GM20431 (cell line): Measurements from ENCODE around the gene PRSS3.
"Not testable (repeated sequence)": the region's sequence is repeated elsewhere in the genome, so short reads cannot be mapped to it uniquely, and the experiment has no call there.

Experiments
- in situ Hi-C: fragments of 300-500 bp; cut with MseI, MboI; formaldehyde crosslinking; loops from one replicate; pipeline ENCODE4 v1.15.0; 2020; ENCODE audit warnings: low sequenced_read_pairs; ENCODE audit not compliant: unreplicated experiment

The PRSS3 gene

DNA sequence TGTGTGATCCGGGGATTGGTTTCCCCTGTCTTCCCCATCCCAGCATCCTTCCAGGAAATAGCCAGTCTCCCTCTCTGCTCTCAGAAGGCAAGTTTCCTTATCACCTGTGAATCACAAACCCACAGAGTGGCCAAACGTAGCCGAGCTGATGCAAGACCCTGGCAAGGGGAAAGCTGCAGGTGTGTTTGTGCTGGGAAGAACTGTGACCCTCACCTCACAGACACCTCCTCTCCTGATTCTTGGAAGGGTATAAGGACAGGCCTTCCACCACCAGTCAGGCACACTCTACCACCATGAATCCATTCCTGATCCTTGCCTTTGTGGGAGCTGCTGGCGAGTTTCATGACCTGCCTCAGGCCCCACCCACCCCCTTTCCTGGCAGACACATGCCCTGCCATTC, at the start of gene PRSS3:
Gene PRSS3, plus strand, starts transcription at position 281 of the 400 bp plus-strand sequence. Its CDS starts 13 bp downstream, at position 294.
- in situ Hi-C loops, result no loop called here

DNA sequence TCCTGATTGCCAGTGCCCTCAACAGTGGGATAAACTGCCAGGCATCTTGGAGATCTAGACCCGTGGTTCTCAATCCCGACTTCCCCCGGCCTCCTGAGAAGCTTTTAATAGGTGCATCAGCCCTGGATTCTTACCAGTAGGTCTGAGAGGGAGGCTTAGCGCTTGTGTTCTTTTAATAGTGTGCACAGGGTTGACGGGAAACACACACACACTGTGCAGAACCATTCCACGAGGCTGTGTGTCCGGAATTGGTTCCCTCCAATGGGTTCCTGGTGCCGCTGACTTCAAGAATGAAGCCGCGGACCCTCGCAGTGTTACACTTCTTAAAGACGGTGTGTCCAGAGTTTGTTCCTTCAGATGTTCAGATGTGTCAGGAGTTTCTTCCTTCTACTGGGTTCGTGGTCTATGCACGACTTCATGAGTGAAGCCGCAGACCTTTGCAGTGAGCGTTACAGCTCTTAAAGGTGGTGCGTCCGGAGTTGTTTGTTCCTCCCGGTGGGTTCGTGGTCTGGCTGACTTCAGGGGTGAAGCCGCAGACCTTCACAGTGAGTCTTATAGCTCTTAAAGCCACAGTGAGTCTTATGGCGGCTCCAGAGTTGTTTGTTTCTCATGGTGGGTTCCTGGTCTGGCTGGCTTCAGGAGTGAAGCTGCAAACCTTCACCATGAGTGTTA, 46.6 kb upstream of the PRSS3 start:
- in situ Hi-C loops, result no loop called here

DNA sequence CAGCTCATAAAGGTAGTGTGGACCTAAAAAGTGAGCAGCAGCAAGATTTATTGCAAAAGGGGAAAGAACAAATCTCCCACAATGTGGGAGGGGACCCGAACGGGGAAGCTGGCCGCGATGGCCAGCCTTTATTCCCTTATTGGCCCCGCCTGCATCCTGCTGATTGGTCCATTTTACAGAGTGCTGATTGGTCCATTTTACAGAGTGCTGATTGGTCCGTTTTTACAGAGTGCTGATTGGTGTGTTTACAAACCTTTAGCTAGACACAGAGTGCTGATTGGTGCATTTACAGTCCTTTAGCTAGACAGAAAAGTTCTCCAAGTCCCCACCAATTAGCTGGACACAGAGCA, 46.1 kb upstream of the PRSS3 start:
- in situ Hi-C loops, result not testable (repeated sequence)

DNA sequence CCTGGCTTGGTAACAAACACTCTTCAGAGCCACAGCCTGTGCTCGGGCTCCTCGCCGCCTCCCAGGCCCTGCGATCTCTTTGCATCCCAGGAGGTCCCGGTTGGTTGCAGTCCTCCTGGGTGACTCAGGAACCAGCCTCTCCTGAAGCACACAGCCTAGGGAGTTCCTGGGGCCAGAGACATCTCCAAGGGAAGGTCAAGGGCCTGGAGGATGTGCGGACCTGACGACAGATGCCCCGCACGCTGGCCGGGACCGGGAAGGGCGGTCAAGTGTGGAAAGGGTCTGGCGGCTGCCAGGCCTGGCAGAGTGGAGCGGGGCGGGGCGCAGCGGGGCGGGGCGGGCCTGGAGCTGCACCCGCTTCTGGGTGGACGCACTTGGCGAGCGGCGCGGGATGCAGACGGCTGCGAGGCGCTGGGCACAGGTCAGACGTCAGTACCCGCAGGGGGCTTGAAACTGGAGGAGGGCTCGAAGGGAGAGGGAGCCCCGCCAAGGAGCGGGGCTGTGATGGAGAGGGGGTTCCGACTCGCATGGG, 45.0 kb upstream of the PRSS3 start:
- in situ Hi-C loops, result no loop called here

DNA sequence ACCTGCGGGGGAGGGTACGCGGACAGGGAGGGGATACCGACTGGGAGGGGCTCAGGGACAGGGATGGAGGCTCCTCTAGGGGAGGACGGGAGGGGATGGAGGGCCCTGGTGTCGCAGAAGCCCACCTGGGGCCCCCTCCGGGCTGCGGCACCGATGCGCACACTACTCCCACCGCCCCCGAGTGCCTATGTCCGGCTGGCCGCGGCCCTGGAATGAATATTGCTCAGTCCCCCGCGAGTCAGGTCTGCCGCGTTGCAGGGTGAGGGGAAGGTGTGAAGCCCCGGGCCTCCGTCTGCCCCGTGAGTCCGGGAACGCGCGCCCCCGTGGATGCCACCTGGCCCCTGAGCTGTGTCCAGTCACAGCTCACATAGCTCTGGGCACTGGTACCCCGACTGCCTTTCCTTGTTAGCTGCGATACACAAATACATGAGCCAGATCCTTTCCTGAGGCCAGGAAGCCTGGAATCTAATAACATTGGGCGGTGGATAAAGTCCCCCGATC, 44.5 kb upstream of the PRSS3 start:
- in situ Hi-C loops, result no loop called here

DNA sequence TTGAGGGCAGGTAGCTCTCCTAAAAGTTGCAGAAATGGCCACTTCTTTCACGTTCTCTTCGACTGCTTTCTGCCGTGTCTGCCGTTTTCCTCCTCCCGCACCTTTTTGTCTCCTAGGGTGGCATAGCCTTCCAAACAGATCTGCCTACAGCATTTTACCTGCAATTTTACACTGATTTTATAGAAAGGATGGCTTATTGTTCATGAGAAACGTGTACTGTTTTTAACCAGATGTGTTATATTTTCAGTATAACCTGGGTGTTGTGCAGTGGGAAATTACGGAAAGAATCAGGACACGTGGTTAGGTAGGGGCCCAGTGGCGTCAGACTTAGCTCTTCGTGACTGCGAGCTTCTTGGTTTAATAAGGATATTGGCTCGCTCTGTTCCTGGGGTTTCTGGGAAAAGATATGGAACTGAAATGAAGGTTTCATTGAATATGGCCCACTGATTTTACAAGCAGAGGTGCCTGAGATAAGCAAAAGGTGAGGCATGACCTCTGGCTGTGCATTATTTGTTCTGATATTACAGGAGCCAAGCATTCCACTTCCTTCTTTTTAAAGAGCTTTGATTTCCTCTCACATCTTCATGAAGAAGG, 43.7 kb upstream of the PRSS3 start:
- in situ Hi-C loops, result no loop called here

DNA sequence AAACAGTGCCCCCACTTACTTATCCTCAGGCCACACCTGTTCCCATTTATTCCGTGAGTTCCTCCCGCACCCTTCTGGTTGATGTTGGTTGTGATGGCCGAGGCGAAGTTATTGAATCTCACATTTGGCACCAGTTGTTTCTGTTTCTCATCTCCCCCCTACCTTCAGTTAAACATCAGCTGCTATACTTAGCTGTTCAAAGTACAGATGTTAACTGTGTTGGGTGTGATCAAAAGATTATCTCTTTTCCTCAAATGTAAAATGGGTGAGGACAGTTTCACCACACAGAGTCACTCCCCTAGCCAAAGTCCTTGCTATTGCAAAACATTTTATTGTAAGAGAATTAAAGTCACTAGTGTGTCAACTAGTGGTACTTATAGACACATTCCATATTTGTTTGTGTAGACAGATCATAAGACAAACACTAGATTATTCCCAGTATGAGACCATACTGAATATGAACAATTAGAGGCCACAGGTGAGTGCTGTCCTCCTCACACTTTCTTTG, 43.2 kb upstream of the PRSS3 start:
- in situ Hi-C loops, result no loop called here

DNA sequence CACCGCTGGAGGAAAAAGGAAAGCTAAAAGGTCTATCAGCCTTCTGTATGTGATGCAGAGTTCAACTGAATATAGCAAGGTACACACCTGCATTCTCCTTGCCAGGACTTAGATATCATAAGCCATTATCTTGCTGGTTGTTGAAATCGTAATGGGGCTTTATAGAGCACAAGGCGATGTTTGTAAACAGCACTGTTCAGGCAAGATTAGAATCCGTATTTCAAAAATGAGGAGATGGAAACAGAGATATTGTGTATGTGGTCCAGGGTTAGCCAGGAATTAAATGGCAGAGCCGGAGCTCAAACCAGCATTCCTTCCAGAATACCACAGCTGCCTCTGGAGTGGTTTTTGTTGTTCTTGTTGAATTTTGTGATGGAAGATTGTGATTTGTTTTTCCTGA, 42.6 kb upstream of the PRSS3 start:
- in situ Hi-C loops, result not testable (repeated sequence)

DNA sequence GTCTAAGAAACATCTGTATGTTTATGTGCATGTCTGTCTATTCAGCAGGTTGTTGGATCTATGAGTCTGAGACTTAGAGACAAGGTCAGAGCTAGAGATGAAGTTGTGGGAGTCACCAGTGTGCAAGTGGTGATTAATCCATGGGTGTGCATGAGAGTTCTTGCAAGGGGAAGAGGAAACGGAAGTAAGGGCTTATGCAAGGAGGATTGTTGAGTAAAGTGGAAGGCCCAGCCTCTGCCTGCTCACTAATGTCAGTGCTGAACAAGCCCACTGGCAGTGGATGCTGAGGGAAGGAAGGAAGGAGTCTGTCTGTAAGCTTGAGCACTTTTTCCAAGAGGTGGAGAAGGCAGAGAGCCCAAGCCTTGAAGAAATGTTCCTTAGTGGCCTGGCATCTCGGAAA, 35.7 kb upstream of the PRSS3 start:
- in situ Hi-C loops, result not testable (repeated sequence)

DNA sequence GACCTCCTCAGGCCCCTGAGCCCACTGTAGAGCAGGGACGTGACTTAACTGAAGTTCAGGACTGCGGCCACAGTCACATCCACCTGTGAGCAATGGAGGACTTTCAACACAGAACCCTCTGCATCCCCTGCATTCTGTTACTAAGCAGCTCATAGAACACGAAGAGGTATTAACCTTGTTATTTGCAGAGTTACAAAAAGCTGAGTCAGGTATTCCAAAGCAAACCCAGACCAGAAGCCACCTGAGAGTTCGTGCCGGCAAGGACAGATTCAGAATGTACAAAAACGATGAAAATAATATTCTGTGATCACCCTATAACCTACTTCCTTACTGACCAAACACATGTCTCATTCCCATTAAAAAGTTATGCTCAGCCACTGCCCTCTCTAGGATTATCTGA, 33.0 kb upstream of the PRSS3 start:
- in situ Hi-C loops, result no loop called here

DNA sequence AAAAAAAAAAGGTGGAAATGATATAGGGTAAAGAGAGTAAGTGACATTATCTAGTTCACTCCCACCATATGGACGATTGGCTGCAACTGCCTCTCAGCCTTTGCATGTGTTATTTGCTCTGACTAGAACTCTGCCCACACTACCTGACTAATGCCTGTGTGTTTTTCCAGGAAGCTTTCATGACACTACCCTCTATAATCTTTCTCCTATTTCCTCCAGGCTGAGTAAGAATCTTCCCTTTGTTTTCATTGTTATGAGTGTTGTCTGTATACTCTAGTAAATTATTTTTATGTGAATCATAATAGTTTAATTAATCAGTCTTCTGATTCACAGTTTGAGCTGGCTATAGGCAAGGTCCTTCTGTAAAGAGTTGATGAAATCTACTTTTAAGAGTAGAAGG, 31.7 kb upstream of the PRSS3 start:
- in situ Hi-C loops, result not testable (repeated sequence)

DNA sequence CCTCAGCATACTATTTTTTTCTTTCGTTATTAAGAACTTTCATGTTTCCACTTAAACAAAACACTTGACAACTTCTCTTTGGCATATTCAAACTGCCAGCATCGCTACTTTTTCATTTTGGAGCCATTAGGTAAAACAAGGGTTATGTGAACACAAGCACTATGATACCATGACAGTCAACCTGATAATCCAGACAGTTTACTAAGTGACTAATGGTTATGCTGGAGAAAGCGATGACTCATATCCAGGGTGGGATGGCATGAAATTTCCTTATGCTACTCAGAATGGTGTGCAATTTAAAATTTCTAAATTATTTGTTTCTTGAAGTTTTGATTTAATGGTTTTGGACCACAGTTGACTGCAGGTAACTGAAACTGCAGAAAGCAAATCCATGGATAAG, 29.9 kb upstream of the PRSS3 start:
- in situ Hi-C loops, result no loop called here

DNA sequence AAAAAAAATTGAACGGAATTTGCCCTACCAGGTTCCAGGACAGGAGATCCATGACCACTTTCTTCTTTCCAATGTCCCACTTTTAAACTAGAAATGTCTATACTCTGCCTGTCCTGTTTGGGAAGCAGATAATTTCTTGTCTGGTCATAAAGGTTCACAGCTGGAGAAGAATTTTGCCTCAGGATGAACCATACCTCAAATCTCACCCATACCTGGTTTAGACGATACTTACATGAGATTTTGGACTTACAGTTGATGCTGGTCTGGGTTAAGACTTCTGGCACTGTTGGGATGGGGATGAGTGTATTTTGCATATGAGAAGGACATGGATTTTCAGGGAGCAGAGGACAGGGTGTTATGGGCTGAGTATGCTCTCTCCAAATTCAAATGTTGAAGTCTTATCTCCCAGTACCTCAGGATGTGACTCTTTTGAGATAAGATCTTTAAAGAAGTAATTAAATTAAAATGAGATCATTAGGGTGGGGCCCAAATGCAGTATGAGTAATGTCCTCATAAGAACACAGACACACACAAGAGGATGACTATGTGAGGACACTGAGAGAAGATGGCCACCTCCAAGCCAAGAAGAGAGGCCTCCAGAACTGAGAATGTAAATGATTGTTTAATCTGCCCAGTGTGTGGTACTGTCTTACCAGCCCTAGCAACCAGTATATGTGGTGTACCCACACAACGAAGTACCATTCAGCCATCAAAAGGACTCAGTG, 25.0 kb upstream of the PRSS3 start:
- in situ Hi-C loops, result not testable (repeated sequence)

DNA sequence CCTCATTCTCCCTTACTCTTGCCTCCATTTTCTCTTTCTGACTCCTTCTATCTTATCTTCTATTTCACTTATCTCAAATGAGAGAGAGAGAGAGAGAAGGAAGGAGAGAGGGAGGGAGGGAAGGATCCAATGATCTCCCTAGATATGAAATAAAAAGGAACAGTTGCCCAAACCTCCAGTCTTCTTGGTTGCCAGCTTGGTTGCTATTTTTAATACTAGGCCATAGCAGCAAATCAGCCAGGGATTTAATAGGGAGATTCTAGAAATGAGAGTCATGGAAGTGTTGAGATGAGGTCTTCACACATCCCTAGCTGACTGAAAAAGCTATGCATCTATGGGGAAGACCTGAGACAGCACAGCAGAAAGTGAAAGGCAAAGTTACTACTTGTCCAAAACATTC, 22.2 kb upstream of the PRSS3 start:
- in situ Hi-C loops, result not testable (repeated sequence)

DNA sequence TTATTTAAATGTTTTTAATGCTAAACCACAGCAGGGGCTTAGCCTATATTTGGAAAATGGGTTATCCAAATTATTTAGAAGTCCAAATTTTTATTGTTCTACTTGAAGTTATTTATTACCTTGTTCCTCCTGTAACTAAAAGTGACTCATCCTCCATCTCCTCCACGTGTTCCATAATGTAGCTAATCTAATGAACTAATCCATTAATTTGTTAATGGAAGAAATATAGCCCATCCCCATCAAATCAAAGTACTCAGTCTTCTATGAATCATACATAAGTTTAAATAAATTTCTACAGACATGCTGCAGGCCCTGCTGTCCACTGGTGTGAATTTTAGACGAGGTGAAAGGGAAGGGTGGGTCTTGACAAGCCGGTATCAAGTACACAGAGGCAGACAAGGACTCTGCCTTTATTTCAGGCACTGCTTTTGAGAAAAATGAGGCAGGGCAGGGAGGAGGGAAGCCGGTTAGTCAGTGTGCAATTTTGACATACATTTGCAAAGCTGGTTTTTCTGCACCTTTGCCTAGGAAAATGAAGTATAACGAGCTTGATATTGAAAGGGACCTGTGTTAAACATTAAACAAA, 21.2 kb upstream of the PRSS3 start:
- in situ Hi-C loops, result not testable (repeated sequence)

DNA sequence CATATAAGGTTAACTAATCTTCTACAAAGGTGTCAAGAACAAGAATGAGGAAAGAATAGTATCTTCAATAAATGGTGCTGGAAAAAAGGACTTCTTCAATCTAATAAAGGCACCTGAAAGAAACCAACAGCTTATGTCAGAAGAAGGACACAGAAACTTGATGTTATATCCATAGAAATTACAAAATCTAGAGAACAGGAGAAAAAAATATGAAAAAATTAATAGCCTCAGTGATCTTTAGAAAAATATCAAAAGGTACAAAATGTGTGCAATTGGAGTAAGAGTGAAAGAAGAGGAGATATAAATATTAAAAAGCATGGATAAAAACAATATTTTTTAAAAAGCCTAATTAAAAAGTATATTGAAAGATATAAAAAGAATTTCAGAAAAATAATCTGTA, 18.8 kb upstream of the PRSS3 start:
- in situ Hi-C loops, result no loop called here

DNA sequence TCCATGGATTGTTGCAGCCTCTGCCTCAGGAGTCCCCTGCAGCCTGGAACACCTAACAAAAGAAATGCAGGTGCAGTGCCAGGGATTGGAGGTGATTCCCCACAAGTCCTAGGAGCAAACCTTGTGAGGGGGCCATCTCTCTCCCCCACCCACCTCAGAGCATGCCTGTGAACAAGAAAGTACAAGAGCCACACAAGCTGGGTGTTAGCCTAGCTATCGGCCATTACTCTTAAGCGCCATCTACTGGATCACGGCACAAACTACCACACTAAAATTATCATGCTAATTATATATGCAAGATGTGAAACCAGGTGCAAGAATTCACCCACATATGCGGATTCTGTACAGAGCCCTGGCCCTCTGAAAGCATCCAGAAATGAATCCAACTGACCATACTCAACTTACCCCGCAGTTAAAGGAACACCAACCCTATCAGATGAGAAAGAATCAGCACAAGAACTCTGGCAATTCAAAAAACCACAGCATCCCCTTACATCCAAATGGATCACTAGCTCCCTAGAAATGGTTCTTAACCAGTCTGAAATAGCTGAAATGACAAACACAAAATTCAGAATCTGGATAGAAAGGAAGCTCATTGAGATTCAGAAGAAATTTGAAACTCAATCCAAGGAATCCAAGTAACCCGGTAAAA, 16.5 kb upstream of the PRSS3 start:
- in situ Hi-C loops, result no loop called here

DNA sequence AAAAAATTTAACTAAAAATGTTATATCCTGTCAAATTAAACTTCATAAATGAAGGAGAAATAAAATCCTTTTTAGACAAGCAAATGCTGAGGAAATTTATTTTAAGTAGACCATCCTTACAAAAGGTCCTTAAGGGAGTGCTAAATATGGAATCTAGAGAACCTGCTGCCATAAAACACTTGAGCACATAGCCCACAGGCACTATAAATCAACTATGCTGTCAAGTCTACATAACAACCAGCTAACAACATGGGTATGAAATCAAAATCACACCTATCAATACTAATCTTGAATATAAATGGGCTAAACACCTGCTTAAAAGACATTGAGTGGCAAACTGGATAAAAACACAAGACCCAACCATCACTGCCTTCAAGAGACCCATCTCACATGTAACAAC, 15.1 kb upstream of the PRSS3 start:
- in situ Hi-C loops, result no loop called here

DNA sequence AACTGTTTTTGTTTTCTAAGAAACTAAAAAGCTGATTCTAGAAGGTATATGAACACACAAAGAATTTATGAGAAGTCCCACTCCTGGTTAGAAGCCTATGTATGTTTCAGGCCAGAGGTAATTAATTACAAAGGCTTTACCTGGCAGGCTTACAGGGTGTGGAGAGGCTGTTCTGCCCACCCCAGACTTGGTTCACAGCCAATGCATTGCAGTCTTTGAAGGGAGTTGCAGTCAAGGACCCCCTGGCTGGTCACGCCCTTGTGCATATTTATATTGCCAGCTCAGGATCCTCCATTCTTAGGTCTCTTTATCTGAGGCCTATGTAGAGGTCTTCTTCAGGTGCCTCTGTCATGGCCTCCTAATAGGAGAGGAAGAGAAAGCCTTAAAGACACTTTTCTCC, 13.6 kb upstream of the PRSS3 start:
- in situ Hi-C loops, result no loop called here
